Prostate gland (tissue), 2 donors: Measurements from ENCODE around the gene SUPT7L.

Source experiments
- POLR2A ChIP-seq: fragments of 450-650 bp; IDR thresholded peaks from one replicate; pipeline ENCODE4 v1.6.1; 2016; ENCODE audit warnings: antibody characterized with exemption, mild to moderate bottlenecking
- TF ChIP-seq, protein P1 (sequence below), 4 experiments: fragments of 200-600 bp in 2 of 4; fragments of 450-650 bp in 2 of 4; sonication (generic) in 2 of 4; IDR thresholded peaks; 1 replicate in 3 of 4; 2 replicates in 1 of 4; pipeline ENCODE4 v1.5.1; 2016 to 2019; ENCODE audit warnings: antibody characterized with exemption in 4 of 4, mild to moderate bottlenecking in 2 of 4, moderate library complexity in 2 of 4

DNA sequence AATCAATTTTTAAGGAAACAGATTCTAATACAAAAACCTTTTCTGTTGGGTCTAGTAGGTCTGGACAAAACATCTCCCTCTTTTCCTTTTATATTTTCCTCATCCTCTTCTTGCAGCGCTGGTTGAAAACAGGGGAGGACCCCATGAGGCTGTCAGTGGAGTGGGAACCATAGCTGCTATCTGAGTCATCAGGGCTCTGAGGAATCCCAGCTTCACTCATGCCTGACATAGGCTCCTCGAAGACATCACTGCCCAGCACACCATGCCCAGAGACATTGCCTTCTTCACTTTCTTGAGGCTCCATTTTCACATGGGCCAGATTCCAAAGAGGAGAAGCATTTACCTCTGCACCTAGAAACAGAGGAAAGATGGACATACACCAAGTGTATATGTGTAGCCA lies 10.0 kb downstream of the SUPT7L start:
- TF ChIP-seq, protein P1, sequence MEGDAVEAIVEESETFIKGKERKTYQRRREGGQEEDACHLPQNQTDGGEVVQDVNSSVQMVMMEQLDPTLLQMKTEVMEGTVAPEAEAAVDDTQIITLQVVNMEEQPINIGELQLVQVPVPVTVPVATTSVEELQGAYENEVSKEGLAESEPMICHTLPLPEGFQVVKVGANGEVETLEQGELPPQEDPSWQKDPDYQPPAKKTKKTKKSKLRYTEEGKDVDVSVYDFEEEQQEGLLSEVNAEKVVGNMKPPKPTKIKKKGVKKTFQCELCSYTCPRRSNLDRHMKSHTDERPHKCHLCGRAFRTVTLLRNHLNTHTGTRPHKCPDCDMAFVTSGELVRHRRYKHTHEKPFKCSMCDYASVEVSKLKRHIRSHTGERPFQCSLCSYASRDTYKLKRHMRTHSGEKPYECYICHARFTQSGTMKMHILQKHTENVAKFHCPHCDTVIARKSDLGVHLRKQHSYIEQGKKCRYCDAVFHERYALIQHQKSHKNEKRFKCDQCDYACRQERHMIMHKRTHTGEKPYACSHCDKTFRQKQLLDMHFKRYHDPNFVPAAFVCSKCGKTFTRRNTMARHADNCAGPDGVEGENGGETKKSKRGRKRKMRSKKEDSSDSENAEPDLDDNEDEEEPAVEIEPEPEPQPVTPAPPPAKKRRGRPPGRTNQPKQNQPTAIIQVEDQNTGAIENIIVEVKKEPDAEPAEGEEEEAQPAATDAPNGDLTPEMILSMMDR (IDR thresholded peaks at IDR 0.05), result no peak
- TF ChIP-seq POLR2A, result no peak
